H1 (cell line): Measurements from ENCODE around the gene ISOC2.
A peak's percentile ranks its signal among the peaks of the same experiment; 100 is the strongest.

ENCODE experiments used
- EGR1 ChIP-seq: IDR thresholded peaks from 2 replicates; pipeline ENCODE4 v1.6.1; 2011; ENCODE audit warnings: low read depth, low read length, borderline replicate concordance
- EP300 ChIP-seq, 2 experiments: IDR thresholded peaks; 1 replicate in 1 of 2; 2 replicates in 1 of 2; pipeline ENCODE4 v1.6.1; 2011 to 2012; ENCODE audit warnings: low read depth in 2 of 2, low read length in 2 of 2, mild to moderate bottlenecking in 2 of 2, borderline replicate concordance in 1 of 2, inconsistent platforms in 1 of 2, moderate library complexity in 1 of 2
- EZH2 ChIP-seq: fragments of 200-600 bp; sonication (generic); IDR thresholded peaks from 2 replicates; pipeline ENCODE4 v1.7.1; 2012; ENCODE audit warnings: low read depth, mild to moderate bottlenecking, moderate library complexity, low read length, inconsistent platforms; ENCODE audit not compliant: severe bottlenecking
- GABPA ChIP-seq: IDR thresholded peaks from 2 replicates; pipeline ENCODE4 v1.6.1; 2011; ENCODE audit warnings: mild to moderate bottlenecking, low read length, moderate library complexity, borderline replicate concordance; ENCODE audit not compliant: insufficient read depth
- JUN ChIP-seq: IDR thresholded peaks from 2 replicates; pipeline ENCODE4 v1.6.1; 2011; ENCODE audit warnings: low read depth, mild to moderate bottlenecking, improper control_type of control experiment, low read length
- POLR2A ChIP-seq, 2 experiments: IDR thresholded peaks; 1 replicate in 1 of 2; 2 replicates in 1 of 2; pipeline ENCODE4 v1.6.1; 2011; ENCODE audit warnings: low read depth in 2 of 2, low read length in 2 of 2, mild to moderate bottlenecking in 2 of 2; ENCODE audit errors: control extremely low read depth in 1 of 2
- RAD21 ChIP-seq, 2 experiments: IDR thresholded peaks in 1 of 2; conservative IDR thresholded peaks in 1 of 2; 2 replicates each; pipeline ENCODE4 v1.6.1; 2011; ENCODE audit warnings: low read depth in 2 of 2, low read length in 2 of 2, improper control_type of control experiment in 1 of 2, inconsistent platforms in 1 of 2, mild to moderate bottlenecking in 1 of 2, moderate library complexity in 1 of 2
- RNF2 ChIP-seq: fragments of 200-900, 300-1000 bp; sonication (generic); IDR thresholded peaks from 2 replicates; pipeline ENCODE4 v1.7.1; 2016; ENCODE audit warnings: borderline replicate concordance, low read depth, mild to moderate bottlenecking, antibody characterized with exemption, low read length; ENCODE audit not compliant: poor library complexity, severe bottlenecking; ENCODE audit errors: missing control alignments
- RXRA ChIP-seq: IDR thresholded peaks from 2 replicates; pipeline ENCODE4 v1.6.1; 2011; ENCODE audit warnings: low read depth, mild to moderate bottlenecking, low read length, moderate library complexity; ENCODE audit not compliant: insufficient read depth
- SP1 ChIP-seq: IDR thresholded peaks from 2 replicates; pipeline ENCODE4 v1.6.1; 2011; ENCODE audit warnings: low read depth, low read length
- SUZ12 ChIP-seq: fragments of 200-600 bp; sonication (generic); IDR thresholded peaks from 2 replicates; pipeline ENCODE4 v1.6.1; 2012; ENCODE audit warnings: mild to moderate bottlenecking, inconsistent platforms, low read length, moderate library complexity, mixed read lengths
- TAF1 ChIP-seq: IDR thresholded peaks from 2 replicates; pipeline ENCODE4 v1.6.1; 2011; ENCODE audit warnings: mild to moderate bottlenecking, low read depth, low read length
- TF ChIP-seq, protein P1 (sequence below): IDR thresholded peaks from 2 replicates; pipeline ENCODE4 v1.6.1; 2012; ENCODE audit warnings: low read length, inconsistent platforms
- TF ChIP-seq, protein P2 (sequence below), 3 experiments: IDR thresholded peaks; 1 replicate in 2 of 3; 2 replicates in 1 of 3; pipeline versions ENCODE4 v1.5.1 to v1.6.1; 2011; ENCODE audit warnings: low read length in 3 of 3, mild to moderate bottlenecking in 3 of 3, inconsistent platforms in 2 of 3, low read depth in 1 of 3, moderate library complexity in 1 of 3; ENCODE audit not compliant: insufficient read depth in 1 of 3; ENCODE audit errors: control extremely low read depth in 1 of 3

DNA sequence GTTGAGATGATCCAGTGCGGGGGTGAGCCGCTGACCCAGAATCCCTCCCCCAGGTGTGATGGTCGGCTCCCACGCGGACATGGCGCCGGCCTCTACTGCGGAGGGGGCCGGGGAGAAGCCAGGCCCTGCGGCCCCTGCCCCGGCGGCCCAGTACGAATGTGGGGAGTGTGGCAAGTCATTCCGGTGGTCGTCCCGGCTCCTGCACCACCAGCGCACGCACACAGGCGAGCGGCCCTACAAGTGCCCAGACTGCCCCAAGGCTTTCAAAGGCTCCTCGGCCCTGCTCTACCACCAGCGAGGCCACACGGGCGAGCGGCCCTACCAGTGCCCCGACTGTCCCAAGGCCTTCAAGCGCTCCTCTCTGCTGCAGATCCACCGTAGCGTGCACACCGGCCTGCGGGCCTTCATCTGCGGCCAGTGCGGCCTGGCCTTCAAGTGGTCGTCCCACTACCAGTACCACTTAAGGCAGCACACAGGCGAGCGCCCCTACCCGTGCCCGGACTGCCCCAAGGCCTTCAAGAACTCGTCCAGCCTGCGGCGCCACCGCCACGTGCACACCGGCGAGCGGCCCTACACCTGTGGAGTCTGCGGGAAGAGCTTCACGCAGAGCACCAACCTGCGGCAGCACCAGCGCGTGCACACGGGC, 19.8 kb upstream of the ISOC2 start:
- TF ChIP-seq EGR1 (no peak), RNF2 (no peak), TAF1 (no peak), POLR2A (IDR thresholded peaks at IDR 0.05; ENCODE audit: control extremely low read depth in 1 of 2, low read depth in 2 of 2, low read length in 2 of 2) (no peak), GABPA (0 out of 2 replicates have a peak, but pooled peaks have one; percentile 12), EP300 (IDR thresholded peaks at IDR 0.05; ENCODE audit: borderline replicate concordance in 1 of 2, low read depth in 2 of 2, low read length in 2 of 2) (no peak), SP1 (no peak), EZH2 (no peak), JUN (no peak), SUZ12 (no peak), RAD21 (IDR thresholded peaks at IDR 0.05 in 1 of 2, conservative IDR thresholded peaks at IDR 0.05 in 1 of 2; ENCODE audit: low read depth in 2 of 2, low read length in 2 of 2) (no peak), RXRA (no peak)
- TF ChIP-seq, protein P1, sequence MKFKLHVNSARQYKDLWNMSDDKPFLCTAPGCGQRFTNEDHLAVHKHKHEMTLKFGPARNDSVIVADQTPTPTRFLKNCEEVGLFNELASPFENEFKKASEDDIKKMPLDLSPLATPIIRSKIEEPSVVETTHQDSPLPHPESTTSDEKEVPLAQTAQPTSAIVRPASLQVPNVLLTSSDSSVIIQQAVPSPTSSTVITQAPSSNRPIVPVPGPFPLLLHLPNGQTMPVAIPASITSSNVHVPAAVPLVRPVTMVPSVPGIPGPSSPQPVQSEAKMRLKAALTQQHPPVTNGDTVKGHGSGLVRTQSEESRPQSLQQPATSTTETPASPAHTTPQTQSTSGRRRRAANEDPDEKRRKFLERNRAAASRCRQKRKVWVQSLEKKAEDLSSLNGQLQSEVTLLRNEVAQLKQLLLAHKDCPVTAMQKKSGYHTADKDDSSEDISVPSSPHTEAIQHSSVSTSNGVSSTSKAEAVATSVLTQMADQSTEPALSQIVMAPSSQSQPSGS: no peak
- TF ChIP-seq, protein P2, sequence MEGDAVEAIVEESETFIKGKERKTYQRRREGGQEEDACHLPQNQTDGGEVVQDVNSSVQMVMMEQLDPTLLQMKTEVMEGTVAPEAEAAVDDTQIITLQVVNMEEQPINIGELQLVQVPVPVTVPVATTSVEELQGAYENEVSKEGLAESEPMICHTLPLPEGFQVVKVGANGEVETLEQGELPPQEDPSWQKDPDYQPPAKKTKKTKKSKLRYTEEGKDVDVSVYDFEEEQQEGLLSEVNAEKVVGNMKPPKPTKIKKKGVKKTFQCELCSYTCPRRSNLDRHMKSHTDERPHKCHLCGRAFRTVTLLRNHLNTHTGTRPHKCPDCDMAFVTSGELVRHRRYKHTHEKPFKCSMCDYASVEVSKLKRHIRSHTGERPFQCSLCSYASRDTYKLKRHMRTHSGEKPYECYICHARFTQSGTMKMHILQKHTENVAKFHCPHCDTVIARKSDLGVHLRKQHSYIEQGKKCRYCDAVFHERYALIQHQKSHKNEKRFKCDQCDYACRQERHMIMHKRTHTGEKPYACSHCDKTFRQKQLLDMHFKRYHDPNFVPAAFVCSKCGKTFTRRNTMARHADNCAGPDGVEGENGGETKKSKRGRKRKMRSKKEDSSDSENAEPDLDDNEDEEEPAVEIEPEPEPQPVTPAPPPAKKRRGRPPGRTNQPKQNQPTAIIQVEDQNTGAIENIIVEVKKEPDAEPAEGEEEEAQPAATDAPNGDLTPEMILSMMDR (IDR thresholded peaks at IDR 0.05; ENCODE audit: control extremely low read depth in 1 of 3, insufficient read depth in 1 of 3, low read depth in 1 of 3, low read length in 3 of 3): no peak
